Suprapubic skin (tissue), 4 donors: Measurements from ENCODE around the gene RBM4. TPM values are rescaled to one million over a fixed set of nuclear protein-coding genes. Genes with fewer than 3 reads are reported as not detected.
A peak's percentile ranks its signal among the peaks of the same experiment; 100 is the strongest.

ENCODE experiments used
- DNase-seq, 2 donors: peaks; one replicate each; pipeline ENCODE4 v3.0.0-alpha.2; 2019; ENCODE audit warnings: low spot score in 2 of 2
- H3K27ac ChIP-seq: fragments of 200-600 bp; sonication (generic); one replicate; pipeline ENCODE4 v1.5.1; 2019
- H3K27me3 ChIP-seq: fragments of 200-600 bp; sonication (generic); one replicate; pipeline ENCODE4 v1.5.1; 2019
- H3K36me3 ChIP-seq: fragments of 200-600 bp; sonication (generic); one replicate; pipeline ENCODE4 v1.5.1; 2019
- H3K4me1 ChIP-seq: fragments of 200-600 bp; sonication (generic); one replicate; pipeline ENCODE4 v1.5.1; 2019
- H3K4me3 ChIP-seq: fragments of 200-600 bp; sonication (generic); one replicate; pipeline ENCODE4 v1.5.1; 2019; ENCODE audit warnings: mild to moderate bottlenecking
- H3K9me3 ChIP-seq: fragments of 200-600 bp; sonication (generic); one replicate; pipeline ENCODE4 v1.5.1; 2019
- EP300 ChIP-seq: sonication (generic); formaldehyde crosslinking; IDR thresholded peaks from one replicate; pipeline ENCODE4 v1.6.1; 2017; ENCODE audit warnings: antibody characterized with exemption
- POLR2A ChIP-seq, 2 donors: fragments of 450-650 bp; IDR thresholded peaks; one replicate each; pipeline ENCODE4 v1.6.1; 2017; ENCODE audit warnings: antibody characterized with exemption in 2 of 2, mild to moderate bottlenecking in 2 of 2, moderate library complexity in 2 of 2
- POLR2AphosphoS5 ChIP-seq, 3 donors: sonication (generic); formaldehyde crosslinking; IDR thresholded peaks; one replicate each; pipeline ENCODE4 v1.6.1; 2017; ENCODE audit warnings: antibody characterized with exemption in 3 of 3
- WGBS: methylation state at CpG from one replicate; pipeline ENCODE4 v1.1.5; 2018; 5-methylcytosine and 5-hydroxymethylcytosine counted together
- total RNA-seq, 4 donors: library from RNA; depleted of rRNA; stranded (reverse); fragments of >200 nt; gene quantifications; one replicate each; pipeline ENCODE4 v1.1.0, GENCODE V29; 2016
- TF ChIP-seq, protein P1 (sequence below), 2 donors: fragments of 200-600 bp in 1 of 2; fragments of 450-650 bp in 1 of 2; sonication (generic) in 1 of 2; IDR thresholded peaks; one replicate each; pipeline ENCODE4 v1.5.1; 2016 to 2019; ENCODE audit warnings: antibody characterized with exemption in 2 of 2, mild to moderate bottlenecking in 1 of 2, moderate library complexity in 1 of 2

The RBM4 gene
- total RNA-seq, 4 donors from 2014 or later, result 82.5 to 100.0 (median 91.4) TPM

DNA sequence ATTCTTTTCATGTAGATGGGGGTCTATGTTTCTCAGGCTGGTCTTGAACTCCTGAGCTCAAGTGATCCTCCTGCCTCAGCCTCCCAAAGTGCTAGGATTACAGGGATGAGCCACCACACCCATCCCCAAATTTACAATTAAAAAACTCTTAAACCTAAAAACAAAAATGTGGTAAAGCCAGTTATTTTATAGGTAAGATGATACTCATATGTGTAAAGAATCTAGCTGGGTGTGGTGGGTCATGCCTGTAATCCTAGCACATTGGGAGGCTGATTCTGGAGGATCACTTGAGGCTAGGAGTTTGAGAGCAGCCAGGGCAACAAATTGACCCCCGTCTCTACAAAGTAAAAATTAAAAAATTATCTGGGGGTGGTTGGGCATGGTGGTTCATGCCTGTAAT, 26.0 kb upstream of the RBM4 start:
- H3K27me3 ChIP-seq, result no peaks in the 10 kb centered on the region
- WGBS, result 93% methylated on average over 1 of the region's 1 CpG
- H3K9me3 ChIP-seq, result no peaks in the 10 kb centered on the region
- H3K4me1 ChIP-seq, result peaks cover 17% of the 10 kb centered on the region
- H3K27ac ChIP-seq, result no peak overlapping the region
- no peak for DNase-seq
- no peaks in the 10 kb centered on the region for H3K36me3 ChIP-seq
- TF ChIP-seq POLR2A (IDR thresholded peaks at IDR 0.05), result no peak
- TF ChIP-seq POLR2AphosphoS5 (IDR thresholded peaks at IDR 0.05), result no peak
- TF ChIP-seq, protein P1, sequence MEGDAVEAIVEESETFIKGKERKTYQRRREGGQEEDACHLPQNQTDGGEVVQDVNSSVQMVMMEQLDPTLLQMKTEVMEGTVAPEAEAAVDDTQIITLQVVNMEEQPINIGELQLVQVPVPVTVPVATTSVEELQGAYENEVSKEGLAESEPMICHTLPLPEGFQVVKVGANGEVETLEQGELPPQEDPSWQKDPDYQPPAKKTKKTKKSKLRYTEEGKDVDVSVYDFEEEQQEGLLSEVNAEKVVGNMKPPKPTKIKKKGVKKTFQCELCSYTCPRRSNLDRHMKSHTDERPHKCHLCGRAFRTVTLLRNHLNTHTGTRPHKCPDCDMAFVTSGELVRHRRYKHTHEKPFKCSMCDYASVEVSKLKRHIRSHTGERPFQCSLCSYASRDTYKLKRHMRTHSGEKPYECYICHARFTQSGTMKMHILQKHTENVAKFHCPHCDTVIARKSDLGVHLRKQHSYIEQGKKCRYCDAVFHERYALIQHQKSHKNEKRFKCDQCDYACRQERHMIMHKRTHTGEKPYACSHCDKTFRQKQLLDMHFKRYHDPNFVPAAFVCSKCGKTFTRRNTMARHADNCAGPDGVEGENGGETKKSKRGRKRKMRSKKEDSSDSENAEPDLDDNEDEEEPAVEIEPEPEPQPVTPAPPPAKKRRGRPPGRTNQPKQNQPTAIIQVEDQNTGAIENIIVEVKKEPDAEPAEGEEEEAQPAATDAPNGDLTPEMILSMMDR (IDR thresholded peaks at IDR 0.05), result no peak
- TF ChIP-seq EP300, result no peak
- no peak overlapping the region for H3K4me3 ChIP-seq

DNA sequence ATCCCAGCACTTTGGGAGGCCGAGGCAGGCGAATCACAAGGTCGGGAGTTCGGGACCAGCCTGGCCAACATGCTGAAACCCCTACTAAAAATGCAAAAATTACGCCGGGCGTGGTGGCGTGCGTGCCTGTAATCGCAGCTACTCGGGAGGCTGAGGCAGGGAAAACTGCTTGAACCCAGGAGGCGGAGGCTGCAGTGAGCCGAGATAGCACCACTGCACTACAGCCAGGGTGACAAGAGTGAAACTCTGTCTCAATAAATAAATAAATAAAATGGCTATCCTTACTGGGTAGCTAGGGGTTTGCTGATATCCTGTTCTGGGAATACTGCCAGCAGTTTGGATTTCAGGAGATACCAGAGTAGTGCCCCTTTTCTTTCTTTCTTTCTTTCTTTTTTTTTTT, 24.4 kb upstream of the RBM4 start:
- DNase-seq, result no peak
- no peak for TF ChIP-seq EP300
- TF ChIP-seq POLR2A (IDR thresholded peaks at IDR 0.05), result no peak
- TF ChIP-seq, protein P1 (IDR thresholded peaks at IDR 0.05), result no peak
- TF ChIP-seq POLR2AphosphoS5 (IDR thresholded peaks at IDR 0.05), result no peak
- Histone ChIP-seq H3K4me3 (no peak overlapping the region), H3K4me1 (peaks cover 23% of the 10 kb centered on the region), H3K27me3 (no peaks in the 10 kb centered on the region), H3K9me3 (no peaks in the 10 kb centered on the region), H3K27ac (no peak overlapping the region), H3K36me3 (no peaks in the 10 kb centered on the region)
- WGBS, result 90% methylated on average over 13 of the region's 13 CpGs

DNA sequence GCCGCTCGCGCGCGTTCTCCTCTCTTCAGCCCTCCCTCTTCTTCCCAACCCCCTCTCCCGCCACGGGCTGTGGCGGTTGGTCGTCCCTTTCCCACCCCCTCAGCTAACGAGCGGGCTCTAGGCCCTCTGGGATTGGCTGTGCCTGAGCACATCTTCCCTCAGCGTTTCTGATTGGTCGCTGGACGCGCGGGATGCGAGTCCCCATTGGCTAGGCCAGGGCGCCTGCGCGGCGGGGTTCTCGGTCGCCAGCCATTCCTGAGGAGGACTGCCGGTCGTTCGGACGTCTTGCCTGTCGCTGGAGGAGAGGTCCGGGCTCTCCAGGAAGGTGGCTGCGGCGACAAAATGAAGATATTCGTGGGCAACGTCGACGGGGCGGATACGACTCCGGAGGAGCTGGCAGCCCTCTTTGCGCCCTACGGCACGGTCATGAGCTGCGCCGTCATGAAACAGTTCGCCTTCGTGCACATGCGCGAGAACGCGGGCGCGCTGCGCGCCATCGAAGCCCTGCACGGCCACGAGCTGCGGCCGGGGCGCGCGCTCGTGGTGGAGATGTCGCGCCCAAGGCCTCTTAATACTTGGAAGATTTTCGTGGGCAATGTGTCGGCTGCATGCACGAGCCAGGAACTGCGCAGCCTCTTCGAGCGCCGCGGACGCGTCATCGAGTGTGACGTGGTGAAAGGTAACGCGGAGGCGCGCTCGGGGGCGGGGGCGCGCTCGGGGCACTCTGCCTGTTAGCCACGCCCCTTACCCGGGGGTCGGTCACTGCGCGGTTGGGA, 21.9 kb upstream of the RBM4 start, which contains the start of gene RBM14:
RBM14 (plus strand) TSS at position 252 of the 776 bp plus-strand sequence; CDS start at position 343, 91 bp downstream.
- peak; percentile 99 to 100 for DNase-seq
- Histone ChIP-seq H3K4me1 (peaks cover 43% of the 10 kb centered on the region), H3K27ac (peak within 1 kb of the TSS; percentile 94), H3K36me3 (no peaks in the 10 kb centered on the region), H3K4me3 (peak within 1 kb of the TSS; percentile 80), H3K27me3 (no peaks in the 10 kb centered on the region), H3K9me3 (no peaks in the 10 kb centered on the region)
- TF ChIP-seq, protein P1 (IDR thresholded peaks at IDR 0.05), result no peak
- TF ChIP-seq POLR2AphosphoS5 (IDR thresholded peaks at IDR 0.05) (peak; percentile 97 to 98 (median 98)), POLR2A (IDR thresholded peaks at IDR 0.05) (peak; percentile 95 to 99)
- WGBS, result 1% methylated on average over 23 of the region's 90 CpGs

DNA sequence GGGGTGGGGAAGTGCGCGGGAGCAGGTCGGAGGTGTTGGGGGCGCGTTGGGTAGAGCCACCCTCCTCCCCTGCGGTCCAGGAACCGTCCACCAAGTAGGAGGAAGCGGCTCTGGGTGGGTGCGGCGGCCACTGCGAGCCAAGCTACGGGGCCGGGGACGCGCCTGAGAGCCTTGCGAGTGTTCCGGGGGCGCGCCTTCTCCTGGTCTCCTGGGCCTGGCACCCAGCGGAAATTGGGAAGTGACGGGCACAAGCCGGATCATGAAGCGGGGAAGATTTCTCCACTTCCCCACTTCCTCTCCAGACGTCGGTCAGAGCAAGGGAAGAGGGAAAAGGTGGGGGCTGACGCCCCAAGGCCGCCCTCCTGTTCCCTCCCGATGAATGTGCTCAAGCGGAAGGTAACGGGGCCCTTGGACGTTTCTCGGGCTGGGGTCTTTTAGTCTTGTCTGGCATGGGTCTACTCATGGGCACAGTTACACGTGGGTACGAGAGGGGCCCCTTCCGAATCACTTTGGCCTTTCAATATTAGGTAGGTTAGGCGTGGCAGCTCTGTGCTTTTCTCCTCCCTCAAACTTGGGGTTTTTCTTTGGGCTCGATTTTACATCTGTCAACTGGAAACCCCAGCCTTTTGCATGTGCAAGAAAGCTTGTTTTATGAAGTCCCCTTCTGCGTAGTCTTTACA, 21.2 kb upstream of the RBM4 start:
- no peaks in the 10 kb centered on the region for H3K36me3 ChIP-seq
- H3K27ac ChIP-seq, result peak overlapping the region; percentile 94
- WGBS, result 0% methylated on average over 36 of the region's 38 CpGs
- H3K9me3 ChIP-seq, result no peaks in the 10 kb centered on the region
- TF ChIP-seq POLR2A (IDR thresholded peaks at IDR 0.05) (no peak), EP300 (no peak), POLR2AphosphoS5 (IDR thresholded peaks at IDR 0.05) (no peak)
- TF ChIP-seq, protein P1 (IDR thresholded peaks at IDR 0.05), result no peak
- no peaks in the 10 kb centered on the region for H3K27me3 ChIP-seq
- peaks cover 47% of the 10 kb centered on the region for H3K4me1 ChIP-seq
- H3K4me3 ChIP-seq, result peak overlapping the region; percentile 80
- DNase-seq, result peak; percentile 91

DNA sequence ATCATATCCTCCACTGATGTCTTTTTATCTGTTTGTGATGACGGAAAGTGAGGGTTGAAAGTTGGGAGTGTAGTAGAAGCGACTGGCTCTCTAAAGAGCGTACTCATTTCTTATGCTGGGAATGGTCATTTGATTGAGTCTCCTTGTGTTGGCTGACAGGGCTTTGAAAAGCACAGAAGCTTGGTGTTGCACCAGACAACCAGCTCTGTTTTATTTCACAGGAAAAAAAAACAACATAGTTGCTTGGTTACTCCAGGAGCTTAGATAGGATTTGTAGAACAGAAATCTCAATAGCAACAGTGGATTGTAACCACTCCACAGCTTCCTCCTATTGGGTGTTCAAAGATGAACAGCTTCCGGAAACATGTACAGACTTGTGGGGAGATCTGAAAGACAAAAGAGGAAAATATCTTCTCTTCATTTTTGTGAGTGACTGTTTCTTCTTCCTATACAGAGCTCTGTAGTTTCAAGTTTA, 19.4 kb upstream of the RBM4 start:
- 31% methylated on average over 4 of the region's 4 CpGs for WGBS
- peak in 1 of 2 donors; percentile 29 for TF ChIP-seq POLR2A (IDR thresholded peaks at IDR 0.05)
- TF ChIP-seq EP300, result no peak
- TF ChIP-seq POLR2AphosphoS5 (IDR thresholded peaks at IDR 0.05), result no peak
- H3K36me3 ChIP-seq, result peaks cover 12% of the 10 kb centered on the region
- H3K4me1 ChIP-seq, result peaks cover 58% of the 10 kb centered on the region
- H3K9me3 ChIP-seq, result no peaks in the 10 kb centered on the region
- peak overlapping the region; percentile 94 for H3K27ac ChIP-seq
- H3K27me3 ChIP-seq, result no peaks in the 10 kb centered on the region
- DNase-seq, result no peak
- H3K4me3 ChIP-seq, result peak overlapping the region; percentile 80
